OCI-LY1 (cell line): ENCODE data around the gene SLC38A7.

Source experiments
- H2AFZ ChIP-seq: fragments of 200-600 bp; sonication (generic), shearing (Covaris generic); 2 replicates; pipeline ENCODE4 v1.6.0; 2014; ENCODE audit warnings: antibody characterized with exemption, mild to moderate bottlenecking, low read length
- H3F3A ChIP-seq: fragments of 200-600 bp; sonication (generic), shearing (Covaris generic); 2 replicates; pipeline ENCODE4 v1.6.0; 2014; ENCODE audit warnings: mild to moderate bottlenecking, antibody characterized with exemption, low read length, moderate library complexity; ENCODE audit not compliant: insufficient read depth
- H3K27ac ChIP-seq: fragments of 200-600 bp; sonication (generic); 2 replicates; pipeline ENCODE4 v1.5.1; 2014; ENCODE audit warnings: low read length, mixed run types, mild to moderate bottlenecking, low read depth; ENCODE audit not compliant: poor library complexity, severe bottlenecking
- H3K27me3 ChIP-seq: fragments of 200-600 bp; sonication (generic); 2 replicates; pipeline ENCODE4 v1.6.0; 2014; ENCODE audit warnings: antibody characterized with exemption, mild to moderate bottlenecking, low read length, moderate library complexity; ENCODE audit not compliant: insufficient read depth
- H3K36me3 ChIP-seq: fragments of 200-600 bp; sonication (generic); 2 replicates; pipeline ENCODE4 v1.6.1; 2014; ENCODE audit warnings: mild to moderate bottlenecking, antibody characterized with exemption, low read length, moderate library complexity, mixed read lengths; ENCODE audit not compliant: insufficient read depth
- H3K4me1 ChIP-seq: fragments of 200-600 bp; sonication (generic); 2 replicates; pipeline ENCODE4 v1.5.1; 2014; ENCODE audit warnings: mild to moderate bottlenecking, low read length, moderate library complexity; ENCODE audit not compliant: insufficient read depth, severe bottlenecking
- H3K4me2 ChIP-seq: fragments of 200-600 bp; sonication (generic), shearing (Covaris generic); 2 replicates; pipeline ENCODE4 v1.6.1; 2014; ENCODE audit warnings: low read length
- H3K4me3 ChIP-seq: fragments of 200-600 bp; sonication (generic); 2 replicates; pipeline ENCODE4 v1.5.1; 2014; ENCODE audit warnings: low read length, low read depth, mild to moderate bottlenecking, mixed read lengths; ENCODE audit not compliant: poor library complexity, severe bottlenecking
- H3K79me2 ChIP-seq: fragments of 200-600 bp; shearing (Covaris generic); 2 replicates; pipeline ENCODE4 v1.6.1; 2016; ENCODE audit warnings: mixed run types, low read length, mixed read lengths; ENCODE audit not compliant: insufficient read depth
- H3K9ac ChIP-seq: fragments of 200-600 bp; sonication (generic), shearing (Covaris generic); 2 replicates; pipeline ENCODE4 v1.6.1; 2014; ENCODE audit warnings: mild to moderate bottlenecking, low read length, mixed read lengths
- H3K9me2 ChIP-seq: fragments of 200-600 bp; sonication (generic), shearing (Covaris generic); 2 replicates; pipeline ENCODE4 v1.6.1; 2014; ENCODE audit warnings: low read depth, mild to moderate bottlenecking, low read length, mixed read lengths
- H3K9me3 ChIP-seq: fragments of 200-600 bp; shearing (Covaris generic); 2 replicates; pipeline ENCODE4 v1.6.1; 2014; ENCODE audit warnings: low read length, mixed read lengths
- H4K20me1 ChIP-seq: fragments of 200-600 bp; sonication (generic), shearing (Covaris generic); 2 replicates; pipeline ENCODE4 v1.6.0; 2016; ENCODE audit warnings: mild to moderate bottlenecking, low read length; ENCODE audit not compliant: insufficient read depth
- EZH2 ChIP-seq: fragments of 200-600 bp; sonication (generic), shearing (Covaris generic); IDR thresholded peaks from 2 replicates; pipeline ENCODE4 v1.8.0; 2017; ENCODE audit warnings: borderline replicate concordance, mixed run types, mild to moderate bottlenecking, antibody characterized with exemption, low read length, moderate library complexity, mixed read lengths
- TF ChIP-seq, protein P1 (sequence below): fragments of 200-600 bp; sonication (generic), shearing (Covaris generic); IDR thresholded peaks from 2 replicates; pipeline ENCODE4 v1.5.1; 2017; ENCODE audit warnings: mild to moderate bottlenecking, antibody characterized with exemption, low read length, moderate library complexity, mixed read lengths

Gene SLC38A7

DNA sequence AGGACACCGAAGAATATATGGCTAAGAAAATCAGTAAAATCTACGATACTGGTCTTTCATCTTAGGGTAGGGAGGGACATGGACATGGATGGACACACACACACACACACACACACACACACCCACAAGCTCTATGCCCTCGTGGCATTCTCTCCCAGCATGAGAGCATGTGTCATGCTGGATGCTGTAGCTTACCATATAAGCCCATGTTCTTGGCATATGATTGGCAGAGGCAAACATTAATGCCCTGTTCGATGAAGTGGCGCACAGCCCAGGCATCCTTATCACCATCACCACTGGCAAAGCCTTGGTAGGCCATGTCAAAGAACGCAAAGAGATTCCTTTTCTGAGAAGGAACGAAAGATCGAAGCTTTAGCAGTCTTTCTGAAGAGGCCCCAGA, 31.9 kb upstream of the SLC38A7 start:
- Histone ChIP-seq H3K4me1 (no peaks in the 10 kb centered on the region), H3K9me2 (no peaks in the 10 kb centered on the region), H2AFZ (no peak overlapping the region), H3K36me3 (peaks cover 82% of the 10 kb centered on the region), H4K20me1 (no peaks in the 10 kb centered on the region), H3F3A (no peaks in the 10 kb centered on the region), H3K27ac (no peak overlapping the region), H3K9me3 (no peaks in the 10 kb centered on the region), H3K4me3 (no peak overlapping the region), H3K27me3 (no peaks in the 10 kb centered on the region), H3K4me2 (no peak overlapping the region), H3K79me2 (no peaks in the 10 kb centered on the region), H3K9ac (no peak overlapping the region)
- TF ChIP-seq, protein P1, sequence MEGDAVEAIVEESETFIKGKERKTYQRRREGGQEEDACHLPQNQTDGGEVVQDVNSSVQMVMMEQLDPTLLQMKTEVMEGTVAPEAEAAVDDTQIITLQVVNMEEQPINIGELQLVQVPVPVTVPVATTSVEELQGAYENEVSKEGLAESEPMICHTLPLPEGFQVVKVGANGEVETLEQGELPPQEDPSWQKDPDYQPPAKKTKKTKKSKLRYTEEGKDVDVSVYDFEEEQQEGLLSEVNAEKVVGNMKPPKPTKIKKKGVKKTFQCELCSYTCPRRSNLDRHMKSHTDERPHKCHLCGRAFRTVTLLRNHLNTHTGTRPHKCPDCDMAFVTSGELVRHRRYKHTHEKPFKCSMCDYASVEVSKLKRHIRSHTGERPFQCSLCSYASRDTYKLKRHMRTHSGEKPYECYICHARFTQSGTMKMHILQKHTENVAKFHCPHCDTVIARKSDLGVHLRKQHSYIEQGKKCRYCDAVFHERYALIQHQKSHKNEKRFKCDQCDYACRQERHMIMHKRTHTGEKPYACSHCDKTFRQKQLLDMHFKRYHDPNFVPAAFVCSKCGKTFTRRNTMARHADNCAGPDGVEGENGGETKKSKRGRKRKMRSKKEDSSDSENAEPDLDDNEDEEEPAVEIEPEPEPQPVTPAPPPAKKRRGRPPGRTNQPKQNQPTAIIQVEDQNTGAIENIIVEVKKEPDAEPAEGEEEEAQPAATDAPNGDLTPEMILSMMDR = no peak
- TF ChIP-seq EZH2 = no peak

DNA sequence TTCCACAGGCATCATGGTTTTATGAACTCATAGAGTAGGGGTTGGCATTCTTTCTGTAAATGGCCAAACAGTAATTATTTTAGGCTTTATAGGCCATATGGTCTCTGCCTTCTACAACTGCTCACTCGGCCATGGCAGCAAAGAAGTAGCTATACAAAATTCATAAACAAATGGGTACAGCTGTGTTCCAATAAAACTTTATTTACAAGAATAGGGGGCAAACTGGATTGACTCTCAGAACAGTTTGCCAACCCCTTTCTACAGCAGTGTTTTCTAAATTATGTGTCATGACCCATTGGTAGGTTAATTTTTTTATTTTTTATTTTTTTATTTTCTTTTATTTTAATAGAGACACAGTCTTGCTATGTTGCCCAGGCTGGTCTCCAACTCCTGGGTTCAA, 29.2 kb upstream of the SLC38A7 start:
- no peaks in the 10 kb centered on the region for H3K27me3 ChIP-seq
- H3K4me1 ChIP-seq = no peaks in the 10 kb centered on the region
- H3K79me2 ChIP-seq = no peaks in the 10 kb centered on the region
- H3K9ac ChIP-seq = no peak overlapping the region
- H2AFZ ChIP-seq = no peak overlapping the region
- no peak overlapping the region for H3K4me3 ChIP-seq
- H4K20me1 ChIP-seq = no peaks in the 10 kb centered on the region
- no peak overlapping the region for H3K4me2 ChIP-seq
- H3K9me3 ChIP-seq = no peaks in the 10 kb centered on the region
- H3K27ac ChIP-seq = no peak overlapping the region
- H3K36me3 ChIP-seq = peaks cover 75% of the 10 kb centered on the region
- no peak for TF ChIP-seq EZH2
- TF ChIP-seq, protein P1 = no peak
- no peaks in the 10 kb centered on the region for H3K9me2 ChIP-seq
- H3F3A ChIP-seq = no peaks in the 10 kb centered on the region

DNA sequence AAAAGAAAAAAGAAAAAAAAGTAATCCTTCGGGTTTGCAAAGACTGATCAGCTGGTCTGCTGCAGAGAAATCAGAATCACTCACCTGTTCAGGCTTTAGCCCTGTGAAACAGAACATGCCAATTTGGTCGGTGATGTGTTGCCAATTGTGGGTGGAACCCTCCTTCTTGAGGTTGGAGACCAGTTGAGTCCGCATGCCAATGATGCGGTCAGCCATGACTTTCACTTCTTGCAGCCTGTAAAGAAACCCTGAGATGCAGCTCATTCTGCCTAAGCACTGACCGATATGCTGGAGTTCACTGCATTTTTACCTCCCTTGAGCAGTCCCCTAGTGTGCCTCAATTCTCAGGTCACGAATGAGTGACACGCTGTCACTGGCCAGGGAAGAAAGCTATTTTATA, 24.8 kb upstream of the SLC38A7 start:
- no peaks in the 10 kb centered on the region for H3F3A ChIP-seq
- peaks cover 67% of the 10 kb centered on the region for H3K36me3 ChIP-seq
- no peaks in the 10 kb centered on the region for H3K9me2 ChIP-seq

More for the DNA sequence above, 24.8 kb upstream of the SLC38A7 start:
- Histone ChIP-seq H3K27ac (no peak overlapping the region), H3K9ac (no peak overlapping the region), H3K4me2 (no peak overlapping the region), H3K4me1 (no peaks in the 10 kb centered on the region), H3K27me3 (no peaks in the 10 kb centered on the region), H3K9me3 (no peaks in the 10 kb centered on the region), H2AFZ (no peak overlapping the region), H3K79me2 (no peaks in the 10 kb centered on the region), H3K4me3 (no peak overlapping the region), H4K20me1 (no peaks in the 10 kb centered on the region)
- TF ChIP-seq, protein P1 = no peak
- no peak for TF ChIP-seq EZH2
